HG02678 (cell line): Measurements from ENCODE around the gene CREB3.

Experiments used
- ATAC-seq: cut with Tn5 transposase; IDR thresholded peaks from one replicate; pipeline ENCODE4 v1.9.1; 2021; ENCODE audit warnings: mild to moderate bottlenecking, moderate library complexity; ENCODE audit not compliant: unreplicated experiment

Gene CREB3

DNA sequence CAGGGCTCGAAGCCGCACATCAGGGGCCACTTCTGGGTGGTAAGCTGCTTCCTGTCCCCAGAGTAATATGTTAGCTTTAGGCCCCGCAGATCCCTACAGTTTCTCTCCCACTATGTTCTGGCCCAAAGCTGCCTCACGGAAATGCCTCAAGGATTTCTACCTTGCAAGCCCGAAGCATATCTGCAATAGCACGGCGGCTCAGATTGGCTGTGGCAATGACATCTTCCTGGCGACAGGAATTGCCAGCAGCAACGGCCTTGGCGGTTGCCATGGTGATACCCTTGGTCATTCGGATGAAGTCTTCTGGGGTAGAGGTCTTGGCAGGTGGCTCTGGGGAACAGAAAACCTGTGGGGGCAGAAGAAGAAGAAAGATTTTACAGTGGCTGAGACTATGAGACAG, 32.4 kb upstream of the CREB3 start:
- no peak for ATAC-seq

DNA sequence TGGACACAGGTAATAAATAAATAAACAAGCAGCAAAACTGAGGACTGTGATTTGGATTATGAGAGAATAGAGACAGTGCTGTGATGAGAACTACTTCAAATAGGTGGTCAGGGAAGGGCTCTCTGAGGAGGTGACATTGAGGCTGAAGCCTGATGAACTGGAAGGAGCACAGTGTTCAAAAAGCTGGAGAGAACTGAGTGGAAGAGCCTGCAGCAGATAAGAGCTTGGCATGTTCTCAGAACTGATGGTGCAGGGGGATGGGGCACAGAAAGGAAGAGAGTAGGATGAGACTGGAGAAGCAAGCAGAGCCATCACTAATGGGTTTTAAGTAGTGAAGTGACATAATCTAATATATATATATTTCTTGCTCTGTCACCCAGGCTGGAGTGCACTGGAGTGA, 31.5 kb upstream of the CREB3 start:
- ATAC-seq, result no peak

- no peak for ATAC-seq
Observed at GRCh38 chr9:35702696-35703095, 29.8 kb upstream of the CREB3 start.

GRCh38 chr9:35703906-35704672, 28.4 kb upstream of the CREB3 start:
- ATAC-seq, result no peak

- ATAC-seq, result no peak
Observed at GRCh38 chr9:35705372-35705771, 27.1 kb upstream of the CREB3 start.

DNA sequence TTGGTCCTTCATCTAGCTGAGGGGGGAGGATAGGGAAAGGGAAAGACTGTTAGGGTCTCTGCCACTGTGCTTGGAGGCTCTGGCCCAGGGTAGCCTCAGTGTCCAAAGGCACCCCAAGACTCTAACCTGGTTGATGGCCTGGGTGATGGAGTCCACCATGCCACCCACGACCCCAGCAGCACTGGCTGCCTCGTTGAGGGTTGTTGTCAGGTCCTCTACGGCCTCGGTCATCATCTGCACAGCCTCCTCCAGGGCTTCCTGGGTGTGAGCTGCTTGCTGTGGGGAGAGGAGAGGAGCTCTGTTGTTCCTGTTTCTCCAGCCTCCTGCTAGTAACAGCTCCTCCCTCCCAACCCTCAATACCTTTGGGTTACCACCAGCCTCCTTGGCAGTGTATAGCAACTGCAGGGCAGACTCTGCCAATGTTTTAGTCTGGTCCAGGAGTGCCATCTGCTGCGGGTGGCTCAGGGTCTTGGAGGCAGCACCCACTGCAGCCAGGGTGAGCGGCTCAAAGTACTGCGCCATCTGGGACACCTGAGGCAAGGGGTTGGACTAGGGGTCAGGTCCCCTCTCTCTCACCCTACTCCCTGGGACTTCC, 26.5 kb upstream of the CREB3 start:
- ATAC-seq, result no peak

DNA sequence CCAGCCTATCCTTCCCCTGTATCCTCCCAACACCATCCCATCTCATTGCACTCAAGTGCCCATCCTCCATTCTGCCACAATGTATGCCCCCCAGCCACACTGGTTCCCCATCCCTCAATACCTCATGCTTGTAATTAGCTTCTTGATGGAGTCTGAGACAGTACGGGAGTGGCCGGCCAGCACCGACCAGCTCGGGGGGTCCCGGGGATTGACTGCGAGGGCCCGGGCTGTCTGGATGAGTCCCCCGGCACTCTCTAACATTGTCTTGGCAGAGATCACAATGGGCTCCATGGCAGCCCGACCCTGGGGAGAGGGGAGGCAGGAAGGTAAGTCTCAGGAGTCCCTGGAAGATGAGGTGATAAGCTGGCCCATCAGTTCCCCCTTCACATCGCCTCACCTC, 25.5 kb upstream of the CREB3 start:
- ATAC-seq, result no peak

GRCh38 chr9:35708146-35708545, 24.3 kb upstream of the CREB3 start:
- no peak for ATAC-seq

DNA sequence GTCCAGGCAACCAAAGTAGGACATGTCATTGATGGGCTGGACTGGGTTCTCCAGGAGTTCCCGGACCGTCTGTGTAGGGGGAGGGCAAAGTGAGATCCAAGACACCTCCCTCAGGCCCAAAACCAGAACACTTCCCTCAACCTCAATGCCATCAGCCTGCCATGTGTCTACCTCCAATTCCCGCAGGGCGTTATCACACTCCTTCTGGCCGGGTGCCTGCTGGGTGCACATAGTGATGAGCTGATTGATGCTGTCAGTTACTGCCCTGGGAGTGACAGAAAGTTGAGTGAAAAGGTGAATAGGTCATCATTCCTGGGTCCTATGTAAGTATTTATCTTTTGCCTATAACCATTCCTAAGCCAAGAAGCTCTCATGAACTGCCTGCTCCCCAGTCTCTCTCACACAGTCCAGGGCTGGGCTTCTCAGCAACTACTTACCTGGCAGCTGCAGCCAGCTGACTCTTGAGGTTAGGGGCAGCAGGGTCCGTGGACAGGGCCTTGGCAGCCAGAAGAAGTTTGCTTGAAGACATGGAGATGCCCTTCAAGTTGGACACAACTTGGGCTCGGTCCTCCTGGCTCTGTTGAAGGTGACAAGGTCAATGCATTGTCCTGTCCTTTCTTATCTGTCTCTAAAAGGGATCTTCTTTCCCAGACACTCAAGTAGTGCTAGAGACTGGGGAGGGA, 21.5 kb upstream of the CREB3 start:
- ATAC-seq, result no peak

DNA sequence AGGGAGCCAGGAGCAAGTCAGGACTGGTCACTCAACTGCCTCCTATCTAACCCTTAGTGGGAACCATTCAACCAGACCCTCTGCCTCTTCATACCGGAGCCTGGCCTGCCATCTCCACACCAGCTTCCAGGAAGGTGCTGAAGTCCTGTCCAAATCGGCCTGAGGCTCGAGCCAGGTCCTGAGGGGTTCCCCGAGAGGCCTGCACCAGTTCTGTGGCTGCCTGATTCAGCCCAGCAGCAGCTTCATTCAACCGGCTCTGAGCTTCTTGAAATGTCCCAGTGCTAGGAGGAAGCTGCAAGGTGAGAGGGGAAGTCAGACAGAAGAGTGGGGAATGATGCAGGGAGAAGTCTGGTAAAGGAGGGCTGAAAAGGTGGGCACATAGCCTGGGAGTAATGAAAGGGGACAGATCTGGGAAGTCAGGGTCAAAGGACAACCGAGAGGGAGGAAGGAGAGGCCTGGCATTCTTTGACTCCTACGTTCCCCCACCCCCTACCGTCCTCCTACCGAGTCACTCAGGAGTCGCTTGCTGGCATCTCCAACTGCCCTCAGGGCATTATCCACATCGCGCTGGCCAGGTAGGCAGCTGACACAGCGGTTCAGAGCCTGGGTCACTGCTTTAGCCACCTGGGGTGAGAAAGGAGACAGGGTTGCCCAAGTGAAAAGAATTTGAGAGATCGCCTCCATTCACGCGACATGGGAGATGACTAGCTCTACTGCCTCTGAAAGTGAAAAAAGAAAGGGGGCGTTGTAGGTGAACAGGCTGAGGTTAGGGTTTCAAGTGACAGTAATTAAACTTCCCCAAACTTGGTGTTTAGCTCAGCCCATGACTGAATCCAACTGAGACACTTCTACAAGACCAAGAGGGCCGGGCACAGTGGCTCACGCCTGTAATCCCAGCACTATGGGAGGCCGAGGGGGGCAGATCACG, 20.7 kb upstream of the CREB3 start:
- no peak for ATAC-seq

GRCh38 chr9:35712762-35713400, 19.6 kb upstream of the CREB3 start:
- no peak for ATAC-seq

DNA sequence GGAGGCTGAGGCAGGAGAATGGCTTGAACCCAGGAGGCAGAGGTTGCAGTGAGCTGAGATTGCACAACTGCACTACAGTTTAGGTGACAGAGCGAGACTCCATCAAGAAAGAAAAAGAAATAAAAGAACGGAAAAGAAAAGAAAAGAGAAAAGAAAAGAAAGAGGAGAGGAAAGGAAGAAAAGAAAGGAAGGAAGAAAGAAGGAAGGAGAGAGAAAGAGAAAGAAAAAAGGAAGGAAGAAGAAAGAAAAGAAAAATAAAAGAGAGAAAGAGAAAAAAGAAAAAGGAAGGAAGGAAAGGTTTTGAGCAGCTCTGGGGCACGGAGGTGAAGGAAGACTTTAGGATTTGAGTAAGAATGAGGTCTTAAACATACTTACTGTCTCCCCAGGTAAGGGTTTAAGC, 18.9 kb upstream of the CREB3 start:
- no peak for ATAC-seq

DNA sequence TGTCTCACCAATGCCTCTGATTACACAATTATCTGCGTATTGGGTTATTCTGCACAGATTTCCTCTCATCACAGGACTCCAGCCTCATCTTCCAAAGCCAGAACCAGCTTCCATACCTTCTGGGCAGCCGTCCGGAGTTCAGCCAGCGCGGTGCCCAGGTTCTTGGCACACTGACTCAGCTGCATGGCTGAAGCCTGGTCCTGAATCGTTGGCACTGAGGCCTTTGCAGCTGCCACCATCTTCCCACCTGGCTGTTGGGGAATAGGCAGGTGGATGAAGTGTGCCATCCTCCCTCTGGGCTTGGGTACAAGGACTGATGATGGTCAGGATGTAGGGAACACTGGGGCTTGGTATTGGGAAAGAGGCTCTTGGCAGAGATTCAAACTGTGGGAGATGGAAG, 18.3 kb upstream of the CREB3 start:
- no peak for ATAC-seq

DNA sequence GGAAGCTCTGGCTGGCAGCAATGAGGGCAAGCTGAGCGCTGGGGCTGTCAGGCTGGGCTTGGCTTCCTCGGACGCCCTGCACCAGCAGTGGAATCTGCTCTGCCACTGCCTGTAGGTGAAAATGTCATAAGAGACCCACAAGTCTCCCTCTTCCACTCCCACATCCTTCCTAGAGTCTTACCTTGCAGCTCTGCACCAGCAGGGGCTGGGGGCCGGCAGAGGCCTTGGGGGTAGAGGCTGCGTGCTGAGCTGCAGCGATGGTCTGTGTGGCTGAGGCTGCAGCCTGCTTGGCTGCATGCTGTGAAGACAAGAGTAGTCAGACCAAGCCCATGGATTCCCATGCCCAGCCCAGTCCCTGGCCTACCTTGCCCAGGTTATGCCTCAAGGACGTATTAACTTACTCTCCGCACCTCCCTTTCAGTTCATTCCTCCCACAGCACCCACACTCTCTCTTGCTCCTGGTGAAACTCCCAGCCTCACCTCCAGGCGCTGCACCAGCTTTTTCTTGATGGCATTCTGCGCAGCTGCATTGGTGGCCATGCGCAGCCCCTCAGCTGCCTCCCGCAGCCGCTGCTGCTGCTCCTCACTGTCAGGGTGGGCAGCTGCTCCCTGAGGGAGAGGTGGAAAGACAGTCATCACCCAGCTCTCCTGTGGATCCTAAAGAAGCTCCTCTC, 17.8 kb upstream of the CREB3 start:
- no peak for ATAC-seq

- ATAC-seq, result no peak
Observed at GRCh38 chr9:35716230-35716629, 16.2 kb upstream of the CREB3 start.

GRCh38 chr9:35717132-35717870, 15.2 kb upstream of the CREB3 start:
- no peak for ATAC-seq

DNA sequence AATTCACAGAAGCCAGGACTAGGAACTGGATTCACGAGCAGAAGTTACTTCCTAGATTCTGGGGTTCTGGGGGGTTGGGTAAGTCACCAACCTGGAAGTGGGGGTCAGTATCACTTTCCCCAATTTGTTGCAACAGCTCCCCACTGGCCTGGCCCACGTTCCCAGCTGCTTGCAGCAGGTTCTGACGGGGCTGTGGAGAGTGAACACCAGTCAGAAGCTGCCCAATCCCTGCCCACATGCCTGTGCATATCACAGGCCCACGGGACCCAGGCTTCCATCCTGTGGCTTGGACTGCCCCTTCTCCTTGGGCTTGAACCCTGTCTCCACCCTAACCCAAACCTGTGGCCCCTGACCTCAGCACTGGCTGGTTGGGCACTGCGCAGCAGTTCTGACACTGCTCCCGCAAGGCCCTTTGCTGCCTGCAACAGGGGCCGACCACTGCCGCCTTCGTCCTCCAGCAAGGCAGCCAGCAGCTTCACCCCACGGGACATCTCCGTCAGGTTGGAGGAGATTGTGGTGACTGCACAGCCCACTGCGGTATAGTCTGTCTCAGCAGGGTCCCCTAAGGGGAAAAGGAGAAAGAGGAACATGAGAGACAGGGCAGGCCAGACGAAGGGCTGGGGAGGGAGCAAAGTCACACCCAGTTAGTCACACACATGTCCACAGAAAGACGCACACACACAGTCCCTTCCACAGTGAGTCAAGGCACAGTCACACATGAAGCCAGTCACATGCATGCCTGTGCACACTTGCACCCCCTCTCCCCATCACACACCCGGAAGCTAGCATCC, 13.6 kb upstream of the CREB3 start:
- ATAC-seq, result no peak

DNA sequence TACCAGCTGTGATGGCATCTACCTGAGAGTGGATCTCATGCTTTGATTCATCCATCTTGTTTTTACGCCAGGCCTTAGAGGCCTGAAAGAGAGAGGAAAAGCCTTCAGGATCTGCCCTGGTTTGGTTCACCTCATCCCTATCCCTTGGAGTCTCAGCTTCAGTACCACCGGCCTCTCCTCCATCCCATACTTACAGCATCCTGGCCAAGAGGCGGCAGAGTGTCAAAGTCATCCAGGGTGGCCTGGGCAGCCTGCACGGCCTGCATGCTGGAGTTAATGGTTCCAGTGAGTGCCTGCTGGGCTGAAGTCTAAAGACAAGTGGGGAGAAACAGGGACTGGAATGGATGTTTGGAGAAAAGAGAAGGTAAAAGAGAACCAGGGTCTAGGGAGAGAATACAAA, 12.9 kb upstream of the CREB3 start:
- ATAC-seq, result no peak

DNA sequence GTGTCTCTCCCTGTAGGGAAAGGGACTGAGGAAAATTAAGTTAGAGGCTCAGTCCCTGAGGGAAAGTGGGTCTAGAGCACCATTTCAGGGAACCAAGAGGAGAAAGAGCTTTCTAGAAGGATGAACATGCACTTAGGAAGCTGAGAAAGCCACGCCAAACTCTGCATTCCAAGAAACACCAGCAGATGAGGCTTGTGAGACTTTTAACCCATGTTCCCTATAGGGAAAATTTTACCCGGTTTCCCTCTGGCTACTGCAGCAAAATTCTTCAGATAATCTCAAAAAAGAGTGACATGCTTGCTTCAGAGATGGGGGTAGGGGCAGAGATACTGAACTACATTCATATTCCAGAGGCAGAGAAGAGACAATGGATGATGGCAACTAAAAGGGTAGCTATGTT, 9.0 kb upstream of the CREB3 start:
- no peak for ATAC-seq
